GM23338 (cell line): Measurements from ENCODE around the gene HRNR. TPM values are rescaled to one million over a fixed set of nuclear protein-coding genes. Genes with fewer than 3 reads are reported as not detected.

ENCODE experiments used
- ATAC-seq: fragments of 200-7000 bp; cut with Tn5 transposase; 3 replicates; pipeline ENCODE4 v1.9.1; 2020
- DNase-seq: peaks from one replicate; pipeline ENCODE4 v3.0.0-alpha.2; 2015; ENCODE audit warnings: low spot score
- H2AFZ ChIP-seq: fragments of 200-600 bp; sonication (generic); 2 replicates; pipeline ENCODE4 v1.8.0; 2016; ENCODE audit warnings: antibody characterized with exemption, mild to moderate bottlenecking, moderate library complexity
- H3F3A ChIP-seq: fragments of 200-600 bp; sonication (generic); replicated peaks from 2 replicates; pipeline ENCODE4 v1.8.0; 2017; ENCODE audit warnings: antibody characterized with exemption, mixed run types, low read depth
- H3K27ac ChIP-seq: fragments of 200-600 bp; sonication (generic); 2 replicates; pipeline ENCODE4 v1.6.1; 2016; ENCODE audit warnings: low read depth
- H3K27me3 ChIP-seq: fragments of 200-600 bp; sonication (generic); 2 replicates; pipeline ENCODE4 v1.8.0; 2016; ENCODE audit warnings: mild to moderate bottlenecking, mixed run types, moderate library complexity; ENCODE audit not compliant: insufficient read depth
- H3K36me3 ChIP-seq: fragments of 200-600 bp; sonication (generic); 2 replicates; pipeline ENCODE4 v1.8.0; 2016; ENCODE audit warnings: mild to moderate bottlenecking; ENCODE audit not compliant: insufficient read depth
- H3K4me1 ChIP-seq: fragments of 200-600 bp; sonication (generic); 2 replicates; pipeline ENCODE4 v1.8.0; 2016; ENCODE audit warnings: mild to moderate bottlenecking, moderate library complexity; ENCODE audit not compliant: insufficient read depth
- H3K4me2 ChIP-seq: fragments of 200-600 bp; sonication (generic); 2 replicates; pipeline ENCODE4 v1.7.1; 2017; ENCODE audit warnings: mixed run types
- H3K4me3 ChIP-seq: fragments of 200-600 bp; sonication (generic); 2 replicates; pipeline ENCODE4 v1.6.1; 2016; ENCODE audit warnings: mixed run types
- H3K79me2 ChIP-seq: fragments of 200-600 bp; sonication (generic); replicated peaks from 2 replicates; pipeline ENCODE4 v1.8.0; 2017; ENCODE audit warnings: mild to moderate bottlenecking; ENCODE audit not compliant: insufficient read depth
- H3K9me2 ChIP-seq: fragments of 200-600 bp; sonication (generic); 2 replicates; pipeline ENCODE4 v1.8.0; 2017; ENCODE audit not compliant: insufficient read depth
- H4K20me1 ChIP-seq: fragments of 200-600 bp; sonication (generic); replicated peaks from 2 replicates; pipeline ENCODE4 v1.8.0; 2017; ENCODE audit warnings: mild to moderate bottlenecking; ENCODE audit not compliant: insufficient read depth
- H3K27ac Mint-ChIP-seq: 2 replicates; pipeline ENCODE4 v1.8.0; 2020; ENCODE audit warnings: inconsistent platforms, mild to moderate bottlenecking, moderate library complexity, mixed read lengths
- H3K27me3 Mint-ChIP-seq: 3 replicates; pipeline ENCODE4 v1.8.0; 2022; ENCODE audit warnings: low read depth, mild to moderate bottlenecking, moderate library complexity, mixed read lengths, inconsistent platforms; ENCODE audit not compliant: insufficient read depth, poor library complexity
- H3K36me3 Mint-ChIP-seq: 3 replicates; pipeline ENCODE4 v1.8.0; 2021; ENCODE audit warnings: low read depth, mild to moderate bottlenecking, inconsistent platforms, moderate library complexity, mixed read lengths
- H3K4me1 Mint-ChIP-seq: 3 replicates; pipeline ENCODE4 v1.8.0; 2020; ENCODE audit warnings: mild to moderate bottlenecking, inconsistent platforms, mixed read lengths
- H3K4me3 Mint-ChIP-seq: 3 replicates; pipeline ENCODE4 v1.8.0; 2021; ENCODE audit warnings: moderate library complexity, mild to moderate bottlenecking, inconsistent platforms, mixed read lengths
- H3K9me3 Mint-ChIP-seq: 3 replicates; pipeline ENCODE4 v1.8.0; 2020; ENCODE audit warnings: moderate library complexity, mild to moderate bottlenecking, inconsistent platforms, mixed read lengths
- CREB1 ChIP-seq: fragments of 250-450 bp; sonication (Bioruptor Pico); IDR thresholded peaks from 2 replicates; pipeline ENCODE4 v1.5.0; 2020; ENCODE audit warnings: low read depth, mild to moderate bottlenecking, moderate library complexity
- CTCF ChIP-seq, 2 experiments: fragments of 200-600 bp in 1 of 2; sonication (generic) in 1 of 2; conservative IDR thresholded peaks; 2 replicates each; pipeline versions ENCODE4 v1.5.1 to v1.6.1; 2016 to 2017; ENCODE audit warnings: antibody characterized with exemption in 2 of 2, low read depth in 2 of 2, mild to moderate bottlenecking in 2 of 2, moderate library complexity in 1 of 2
- ETS1 ChIP-seq: IDR thresholded peaks from 2 replicates; pipeline ENCODE4 v1.6.1; 2016; ENCODE audit warnings: antibody characterized with exemption
- EZH2 ChIP-seq: fragments of 200-600 bp; sonication (generic); IDR thresholded peaks from one replicate; pipeline ENCODE4 v1.8.0; 2017; ENCODE audit warnings: antibody characterized with exemption, mild to moderate bottlenecking, low read depth; ENCODE audit not compliant: unreplicated experiment
- EZH2phosphoT487 ChIP-seq: fragments of 200-600 bp; sonication (generic); IDR thresholded peaks from one replicate; pipeline ENCODE4 v1.8.1; 2018; ENCODE audit warnings: antibody characterized with exemption; ENCODE audit not compliant: unreplicated experiment
- JUNB ChIP-seq: IDR thresholded peaks from one replicate; pipeline ENCODE4 v1.6.1; 2016; ENCODE audit warnings: antibody characterized with exemption; ENCODE audit not compliant: unreplicated experiment
- NANOG ChIP-seq: IDR thresholded peaks from 2 replicates; pipeline ENCODE4 v1.6.1; 2016; ENCODE audit warnings: antibody characterized with exemption, borderline replicate concordance
- POLR2AphosphoS5 ChIP-seq: IDR thresholded peaks from 2 replicates; pipeline ENCODE4 v1.6.1; 2016; ENCODE audit warnings: antibody characterized with exemption, low read depth
- REST ChIP-seq: IDR thresholded peaks from one replicate; pipeline ENCODE4 v1.6.1; 2018; ENCODE audit warnings: antibody characterized with exemption; ENCODE audit not compliant: unreplicated experiment
- STAT1 ChIP-seq: IDR thresholded peaks from one replicate; pipeline ENCODE4 v1.6.1; 2016; ENCODE audit warnings: antibody characterized with exemption; ENCODE audit not compliant: unreplicated experiment
- ZNF114 ChIP-seq: fragments of 250-450 bp; sonication (Bioruptor Pico); IDR thresholded peaks from 2 replicates; pipeline ENCODE4 v1.5.0; 2020; ENCODE audit warnings: mild to moderate bottlenecking, moderate library complexity
- ZNF331 ChIP-seq: fragments of 250-450 bp; sonication (Bioruptor Pico); IDR thresholded peaks from 2 replicates; pipeline ENCODE4 v1.5.0; 2020; ENCODE audit warnings: low read depth, mild to moderate bottlenecking, moderate library complexity
- ZNF462 ChIP-seq: fragments of 250-450 bp; sonication (Bioruptor Pico); IDR thresholded peaks from 2 replicates; pipeline ENCODE4 v1.5.0; 2020; ENCODE audit warnings: mild to moderate bottlenecking, moderate library complexity
- polyA plus RNA-seq: library from polyadenylated mRNA; unstranded; fragments of >200 nt; fragmentation: Nextera tagmentation; extraction: Ambion mirVana; gene quantifications from 2 replicates; pipeline ENCODE4 v1.2.1, GENCODE V29; 2016
- total RNA-seq: library from RNA; depleted of rRNA; stranded (reverse); fragments of >200 nt; shearing (Covaris generic); gene quantifications from 2 replicates; pipeline ENCODE4 v1.2.3, GENCODE V29; 2014

Gene HRNR
- total and polyA plus RNA-seq, 2 experiments from 2014 or later, result not detected

GRCh38 chr1:152191711-152192110 is 32.3 kb downstream of the HRNR start:
- H2AFZ ChIP-seq, result no peak overlapping the region
- H3K27me3 Mint-ChIP-seq, result peaks cover 9% of the 10 kb centered on the region

More at GRCh38 chr1:152191711-152192110, 32.3 kb downstream of the HRNR start:
- H3F3A ChIP-seq, result no peaks in the 10 kb centered on the region
- DNase-seq (no peak), ATAC-seq (no peak)
- Mint-ChIP-seq H3K27ac (no peak overlapping the region), H3K36me3 (no peaks in the 10 kb centered on the region; the same call in 2 of the 3 replicates), H3K4me3 (no peak overlapping the region), H3K4me1 (no peaks in the 10 kb centered on the region), H3K9me3 (peaks cover 19% of the 10 kb centered on the region)
- H3K27ac ChIP-seq, result no peak overlapping the region
- H3K36me3 ChIP-seq, result no peaks in the 10 kb centered on the region
- H4K20me1 ChIP-seq, result no peaks in the 10 kb centered on the region
- no peaks in the 10 kb centered on the region for H3K27me3 ChIP-seq
- H3K9me2 ChIP-seq, result no peaks in the 10 kb centered on the region
- TF ChIP-seq EZH2, result no peak
- TF ChIP-seq ZNF114 (CRISPR knock-in tag), result no peak
- no peak for TF ChIP-seq ZNF331 (CRISPR knock-in tag)
- TF ChIP-seq STAT1, result no peak
- no peak for TF ChIP-seq EZH2phosphoT487
- no peak for TF ChIP-seq REST
- no peak for TF ChIP-seq JUNB
- no peak for TF ChIP-seq ZNF462 (CRISPR knock-in tag)
- no peak for TF ChIP-seq POLR2AphosphoS5
- TF ChIP-seq CREB1 (CRISPR knock-in tag), result no peak
- no peak for TF ChIP-seq NANOG
- no peak for TF ChIP-seq CTCF (conservative IDR thresholded peaks at IDR 0.05; ENCODE audit: low read depth in 2 of 2)
- TF ChIP-seq ETS1, result no peak
- no peak overlapping the region for H3K4me2 ChIP-seq
- H3K79me2 ChIP-seq, result no peaks in the 10 kb centered on the region
- no peak overlapping the region for H3K4me3 ChIP-seq
- H3K4me1 ChIP-seq, result no peaks in the 10 kb centered on the region
